NCI-H526 treated with DMSO at 0.1 percent for 48 hours (cell line): ENCODE results near the gene OCIAD1.
"Not testable (repeated sequence)": the region's sequence is repeated elsewhere in the genome, so short reads cannot be mapped to it uniquely, and the experiment has no call there.

ENCODE experiments used
- DNase-seq: peaks from one replicate; lab custom pipeline; 2025; lab: John Stamatoyannopoulos, UW

Gene OCIAD1, protein sequence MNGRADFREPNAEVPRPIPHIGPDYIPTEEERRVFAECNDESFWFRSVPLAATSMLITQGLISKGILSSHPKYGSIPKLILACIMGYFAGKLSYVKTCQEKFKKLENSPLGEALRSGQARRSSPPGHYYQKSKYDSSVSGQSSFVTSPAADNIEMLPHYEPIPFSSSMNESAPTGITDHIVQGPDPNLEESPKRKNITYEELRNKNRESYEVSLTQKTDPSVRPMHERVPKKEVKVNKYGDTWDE

DNA sequence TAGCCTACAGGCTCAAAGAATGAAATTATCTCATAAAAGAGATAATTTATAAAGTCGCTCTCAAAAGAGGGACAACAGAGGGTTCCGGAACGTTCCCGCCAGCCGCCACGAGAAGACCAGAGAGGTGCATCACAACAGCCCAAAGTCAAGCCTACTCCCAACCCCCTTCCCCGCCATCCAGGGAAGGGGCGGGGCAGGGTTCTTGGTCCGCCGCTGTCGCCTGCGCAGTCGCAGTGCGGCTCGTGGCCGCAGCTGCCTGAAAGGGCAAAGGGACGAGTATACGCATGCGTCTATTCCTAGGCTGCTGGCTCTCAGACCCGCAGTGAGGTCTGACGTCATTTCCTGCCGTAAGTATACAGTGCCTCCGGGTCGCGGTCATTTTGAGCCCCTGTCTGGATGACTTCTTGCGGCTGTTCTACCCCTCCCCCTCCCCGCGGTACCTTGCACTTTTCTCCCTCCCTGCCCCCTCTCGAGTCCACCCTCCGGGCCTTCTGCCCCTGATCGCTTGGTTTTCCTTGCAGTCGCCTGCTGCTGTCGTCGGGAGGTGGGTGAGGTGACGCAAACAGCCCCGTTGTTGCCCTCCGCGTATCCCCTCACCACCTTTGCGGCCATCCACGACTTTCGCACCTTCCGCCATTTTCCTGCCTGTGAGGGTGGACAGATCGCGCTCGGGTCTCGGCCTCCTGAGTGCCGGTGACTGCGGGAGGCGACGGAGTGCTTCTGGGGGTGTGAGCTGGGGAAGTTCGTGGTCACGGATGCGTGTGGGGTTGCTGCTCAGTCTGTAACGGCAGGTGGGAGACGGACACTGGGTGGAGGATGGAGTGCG lies at the start of gene OCIAD1:
OCIAD1 (plus strand) TSS at position 383 of the 826 bp plus-strand sequence. CDS start 1,537 bp downstream, outside the sequence.
- peak; percentile 95 for DNase-seq

DNA sequence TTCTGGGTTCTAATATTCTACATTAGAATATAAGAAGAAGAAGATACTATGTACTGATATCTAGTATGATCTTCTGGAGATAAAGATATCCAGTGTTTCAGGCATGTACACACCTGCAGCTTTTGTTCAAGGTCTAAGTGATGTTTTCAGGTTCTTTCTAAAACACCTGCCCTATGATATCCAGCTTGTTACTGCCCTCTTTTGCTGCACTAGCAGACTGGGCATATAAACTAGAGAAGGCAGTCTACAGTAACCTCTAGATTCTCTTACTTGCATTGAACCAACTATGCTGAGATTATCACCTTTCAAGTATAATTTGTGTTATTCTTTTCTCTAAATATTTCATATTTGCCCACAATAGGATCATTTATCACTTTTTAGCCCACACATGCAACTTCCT lies 48.9 kb upstream of the OCIAD1 start:
- peak; percentile 21 for DNase-seq

DNA sequence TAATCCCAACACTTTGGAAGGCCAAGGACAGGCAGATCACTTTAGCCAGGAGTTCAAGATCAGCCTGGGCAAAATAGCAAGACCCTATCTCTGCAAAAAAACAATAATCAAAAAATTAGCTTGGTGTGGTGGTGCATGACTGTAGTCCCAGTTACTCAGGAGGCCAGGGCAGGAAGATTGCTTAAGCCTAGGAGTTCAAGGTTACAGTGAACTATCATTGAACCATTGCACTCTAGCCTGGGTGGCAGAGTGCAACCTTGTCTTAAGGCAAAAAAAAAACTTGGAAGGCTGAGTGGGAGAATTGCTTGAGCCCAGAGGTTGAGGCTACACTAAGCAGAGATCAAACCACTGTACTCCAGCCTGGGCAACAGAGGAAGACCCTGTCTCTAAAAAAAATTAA lies 45.6 kb upstream of the OCIAD1 start:
- DNase-seq, result no peak

DNA sequence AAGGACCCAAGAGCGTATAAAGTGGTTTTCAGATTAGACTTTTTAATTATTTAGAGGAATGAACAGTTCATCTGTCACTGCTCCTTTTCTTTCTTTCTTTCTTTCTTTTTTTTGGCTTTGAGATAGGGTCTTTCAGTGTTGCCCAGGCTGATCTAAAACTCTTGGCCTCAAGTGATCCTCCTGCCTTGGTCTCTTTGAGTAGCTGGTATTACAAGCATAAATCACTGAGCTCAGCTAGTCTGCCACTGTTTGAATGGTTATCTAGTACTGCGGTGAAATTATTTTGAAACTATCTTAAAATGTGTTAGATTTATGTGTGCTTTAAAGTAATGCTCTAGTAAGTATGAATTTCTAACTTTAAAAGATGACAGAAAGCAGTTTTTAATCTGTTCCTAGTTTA lies 44.3 kb upstream of the OCIAD1 start:
- DNase-seq, result no peak

DNA sequence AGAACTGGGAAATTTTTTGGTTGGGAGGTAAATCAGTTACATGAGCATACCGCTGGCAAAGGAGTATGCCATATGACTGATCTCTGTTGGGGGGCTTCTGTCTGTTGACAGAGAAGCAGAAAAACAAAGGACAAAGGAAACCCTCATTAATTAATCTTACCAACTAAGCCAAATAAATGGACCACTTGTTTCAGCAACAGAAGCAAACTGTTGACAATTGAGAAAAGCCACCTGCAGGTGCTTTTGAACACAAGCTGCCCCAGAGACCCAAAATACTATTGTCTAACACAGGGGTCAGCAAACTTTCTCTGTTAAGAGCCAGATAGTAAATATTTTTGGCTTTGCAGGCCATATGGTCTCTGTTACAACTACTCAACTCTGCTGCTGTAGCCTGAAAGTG lies 43.8 kb upstream of the OCIAD1 start:
- DNase-seq, result no peak

DNA sequence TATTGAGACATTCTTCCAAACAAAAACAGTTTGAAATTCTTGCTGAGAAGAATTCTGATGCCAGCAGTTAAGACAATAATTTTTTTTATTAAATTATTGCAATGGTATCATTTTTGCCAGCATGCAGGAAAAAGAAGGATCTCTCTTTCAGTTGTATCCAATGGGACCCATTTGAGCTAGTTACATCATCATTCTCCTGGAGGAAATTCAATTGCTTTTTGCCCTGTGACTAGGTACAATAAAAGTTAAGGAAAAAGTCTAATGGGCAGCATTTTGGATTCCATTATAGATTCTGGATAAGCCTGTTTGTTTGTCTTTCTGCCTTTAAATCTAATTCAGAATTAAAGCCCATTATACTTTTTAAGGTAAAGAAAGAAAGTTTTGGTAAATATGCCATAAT lies 40.3 kb upstream of the OCIAD1 start:
- no peak for DNase-seq

DNA sequence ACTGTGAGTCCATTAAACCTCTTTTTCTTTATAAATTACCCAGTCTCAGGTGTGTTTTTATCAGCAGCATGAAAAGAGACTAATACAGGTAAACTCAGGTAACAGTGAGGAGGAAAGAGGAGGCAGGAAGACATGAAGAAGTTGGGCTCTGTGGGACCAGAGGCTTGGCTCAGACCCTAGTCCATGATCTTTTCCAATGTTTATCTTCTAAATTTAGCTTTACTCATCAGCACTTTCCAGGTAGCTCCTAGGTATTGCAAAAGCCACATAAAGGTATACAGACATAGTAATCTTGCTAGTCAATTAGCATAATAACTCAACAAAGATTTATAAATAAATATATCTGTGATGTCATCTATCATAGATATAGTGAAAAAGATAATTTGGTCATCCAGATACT lies 39.6 kb upstream of the OCIAD1 start:
- no peak for DNase-seq

DNA sequence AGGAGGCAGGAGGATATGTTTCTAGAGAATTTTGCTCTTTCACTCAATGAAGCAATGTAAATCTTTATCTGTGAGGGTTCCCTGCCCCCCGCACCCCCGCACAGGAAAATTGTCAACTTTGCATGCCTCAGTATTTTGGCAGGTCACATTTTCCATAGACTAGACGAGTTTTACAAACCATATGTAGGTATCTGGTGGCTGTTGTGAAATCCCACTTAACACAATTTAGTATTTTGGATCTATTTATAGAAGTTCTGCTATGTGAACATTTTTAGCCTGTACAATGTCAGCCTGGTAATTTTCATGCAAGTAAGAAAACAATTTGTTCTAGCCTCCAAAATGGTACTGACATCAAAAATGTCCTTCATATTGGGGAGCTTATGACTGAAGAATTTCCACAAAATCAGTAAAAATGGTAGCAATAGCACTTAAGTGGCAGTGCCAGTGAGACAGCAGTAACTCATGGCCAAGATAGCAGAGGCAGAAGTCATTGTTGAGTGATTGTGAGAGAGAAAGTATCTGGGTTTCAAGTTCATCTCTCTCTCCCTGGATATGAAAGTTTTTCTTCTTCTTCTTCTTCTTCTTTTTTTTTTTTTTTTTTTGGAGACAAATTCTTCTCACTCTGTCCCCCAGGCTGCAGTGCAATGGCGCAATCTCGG lies 38.4 kb upstream of the OCIAD1 start:
- DNase-seq, result no peak

DNA sequence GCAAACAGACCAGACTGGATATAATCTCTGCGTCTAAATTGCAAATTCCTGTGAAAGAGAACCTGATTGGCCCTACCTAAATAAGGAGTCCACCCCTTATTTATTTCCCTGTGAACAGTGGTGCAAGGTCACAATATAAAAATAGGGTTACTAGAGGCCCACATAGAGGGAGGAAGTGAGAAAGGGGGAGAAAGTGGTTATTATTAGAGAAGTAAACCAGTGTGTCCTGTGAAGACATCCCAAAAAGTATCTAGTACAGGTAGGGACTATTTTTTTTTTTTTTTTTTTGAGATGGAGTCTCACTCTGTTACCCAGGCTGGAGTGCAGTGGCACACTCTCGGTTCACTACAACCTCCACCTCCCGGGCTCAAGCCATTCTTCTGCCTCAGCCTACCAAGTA lies 35.8 kb upstream of the OCIAD1 start:
- no peak for DNase-seq

DNA sequence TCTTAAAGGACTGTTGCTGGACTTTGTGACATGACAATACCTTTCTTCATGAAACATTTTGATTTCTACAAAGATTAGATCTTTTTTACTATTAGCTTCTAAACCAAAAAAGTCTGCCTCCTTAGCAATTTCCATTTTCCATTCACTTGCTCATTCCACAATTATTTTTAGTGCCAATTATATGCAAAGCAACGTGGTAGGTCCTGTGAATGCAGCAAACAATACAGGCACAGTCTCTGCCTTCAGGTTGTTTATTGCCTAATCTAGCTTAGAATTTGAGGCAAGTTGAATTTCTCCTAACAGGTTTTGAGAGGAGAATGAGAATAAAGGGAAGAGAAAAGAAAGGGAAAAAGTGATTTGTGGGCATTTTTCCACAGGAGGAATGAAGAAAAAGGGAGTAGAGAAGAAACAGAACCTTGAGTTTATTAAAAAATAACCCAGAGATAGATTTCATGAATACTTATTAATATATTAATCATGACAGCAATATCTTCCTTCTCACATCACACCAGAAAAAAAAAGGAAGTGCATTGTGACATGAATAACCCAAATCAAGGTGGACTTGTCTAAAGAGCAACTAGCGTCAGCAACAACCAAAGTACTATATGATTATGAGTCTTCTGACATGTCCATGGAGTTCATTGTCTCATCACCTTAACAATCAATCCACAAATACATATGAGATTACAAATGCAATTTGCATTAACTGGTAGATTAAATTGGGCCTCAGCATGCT lies 34.5 kb upstream of the OCIAD1 start:
- DNase-seq, result no peak

DNA sequence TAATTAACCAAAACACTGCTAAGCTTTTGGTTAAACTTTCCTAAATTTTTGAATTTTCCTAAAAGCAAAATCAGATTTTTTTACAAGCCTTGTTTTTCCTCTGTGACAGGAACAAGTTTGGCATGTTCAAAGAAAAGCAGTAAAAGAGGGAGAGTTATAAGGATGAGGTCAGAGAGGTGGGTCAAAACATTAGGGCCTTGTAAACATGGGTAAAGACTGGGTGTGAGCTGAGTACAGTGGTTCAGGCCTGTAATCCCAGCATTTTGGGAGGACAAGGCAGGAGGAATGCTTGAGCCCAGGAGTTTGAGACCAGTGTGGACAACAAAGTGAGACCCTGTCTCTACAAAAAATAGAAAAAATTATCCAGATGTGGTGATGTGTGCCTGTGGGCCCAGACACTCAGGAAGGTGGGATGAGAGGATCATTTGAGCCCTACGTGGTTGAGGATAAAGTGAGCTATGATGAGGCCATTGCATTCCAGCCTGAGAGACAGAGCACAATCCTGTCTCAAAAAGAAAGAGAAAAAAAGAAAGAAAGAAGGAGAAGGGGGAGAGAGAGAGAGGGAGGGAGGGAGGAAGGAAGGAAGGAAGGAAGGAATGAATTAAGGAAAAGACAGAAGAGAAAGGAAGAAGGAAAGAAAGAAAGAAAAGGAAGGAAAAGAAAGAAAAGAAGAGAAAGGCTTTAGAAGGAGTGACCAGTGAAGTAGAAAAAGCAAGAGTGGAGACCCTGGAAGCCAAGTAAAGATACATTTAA lies 33.8 kb upstream of the OCIAD1 start:
- no peak for DNase-seq

DNA sequence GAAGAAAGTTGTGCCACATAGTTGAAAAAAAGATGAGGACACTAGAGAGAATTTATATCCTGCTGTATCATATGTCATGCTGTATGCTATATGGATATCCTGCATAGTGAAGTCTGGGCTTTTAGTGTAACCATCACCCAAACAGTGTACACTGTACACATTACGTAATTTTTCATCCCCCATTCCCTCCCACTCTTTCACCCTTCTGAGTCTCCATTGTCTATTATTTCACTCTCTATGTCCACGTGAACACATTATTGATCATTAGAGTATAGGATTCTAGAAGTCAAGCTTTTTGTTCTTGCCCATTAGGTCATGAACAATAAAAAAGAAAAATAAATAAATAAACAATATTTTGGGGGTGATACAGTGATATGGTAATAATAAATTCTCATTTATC lies 32.8 kb upstream of the OCIAD1 start:
- no peak for DNase-seq

DNA sequence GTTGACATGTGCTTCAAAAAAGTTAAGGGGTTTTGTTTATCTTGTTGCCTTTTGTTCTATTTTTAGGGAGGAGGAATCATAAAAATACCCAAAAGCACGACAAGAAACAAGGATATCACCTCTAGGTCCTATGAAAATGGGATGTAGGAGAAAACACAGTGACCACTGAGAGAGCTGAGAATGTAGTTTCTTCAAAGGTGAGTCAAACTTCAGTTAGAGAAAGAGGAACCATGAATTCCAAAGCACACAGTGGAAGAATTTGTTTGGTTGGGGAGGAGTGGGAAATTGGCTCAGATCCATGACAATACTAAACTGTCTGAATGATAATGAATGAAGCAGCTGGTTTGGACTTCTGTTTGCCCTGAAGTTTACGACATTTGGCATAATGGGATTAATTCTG lies 31.7 kb upstream of the OCIAD1 start:
- no peak for DNase-seq

DNA sequence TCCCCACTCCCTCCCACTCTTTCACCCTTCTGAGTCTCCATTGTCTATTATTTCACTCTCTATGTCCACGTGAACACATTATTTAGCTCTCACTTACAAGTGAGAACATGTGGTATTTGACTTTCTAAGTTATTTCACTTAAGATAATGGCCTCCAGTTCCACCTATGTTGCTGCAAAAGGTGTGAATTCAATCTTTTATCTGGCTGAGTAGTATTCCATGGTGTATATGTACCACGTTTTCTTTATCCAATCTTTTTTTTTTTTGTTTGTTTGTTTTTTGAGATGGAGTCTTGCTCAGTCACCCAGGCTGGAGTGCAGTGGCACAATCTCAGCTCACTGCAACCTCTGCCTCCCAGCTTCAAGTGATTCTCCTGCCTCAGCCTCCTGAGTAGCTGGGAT lies 30.7 kb upstream of the OCIAD1 start:
- DNase-seq, result not testable (repeated sequence)

DNA sequence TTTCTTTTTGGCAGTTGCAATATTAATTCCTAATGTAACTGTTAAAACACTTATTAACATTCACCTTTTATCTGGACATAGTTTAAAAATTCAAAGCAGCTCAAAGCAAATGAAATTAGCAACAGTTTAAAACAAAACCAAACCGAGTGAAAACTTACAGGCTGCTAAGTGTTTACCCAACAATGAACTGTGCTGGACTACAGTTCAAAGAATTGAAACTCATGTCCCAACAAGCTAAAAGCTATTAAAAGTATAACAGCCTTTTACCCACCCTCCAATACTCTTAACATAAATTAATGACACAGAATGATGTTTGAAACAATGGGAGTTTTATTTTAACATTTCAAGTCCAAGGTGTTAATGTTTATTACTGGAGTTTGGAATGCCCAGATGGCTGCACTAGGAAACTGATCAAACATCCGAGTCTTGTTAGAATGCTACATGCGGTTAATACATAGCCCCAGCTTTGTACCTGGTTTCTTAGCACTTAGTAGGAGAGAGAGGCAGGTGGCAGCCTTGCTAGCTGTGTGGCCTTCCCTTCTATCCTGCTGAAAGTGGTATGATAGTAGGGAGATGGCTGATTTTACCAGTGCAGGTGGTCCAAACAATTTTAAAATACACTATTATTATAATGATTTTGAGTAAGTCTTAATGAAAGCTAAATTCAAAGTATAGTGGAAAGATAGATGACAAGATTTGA lies 29.7 kb upstream of the OCIAD1 start:
- DNase-seq, result no peak

DNA sequence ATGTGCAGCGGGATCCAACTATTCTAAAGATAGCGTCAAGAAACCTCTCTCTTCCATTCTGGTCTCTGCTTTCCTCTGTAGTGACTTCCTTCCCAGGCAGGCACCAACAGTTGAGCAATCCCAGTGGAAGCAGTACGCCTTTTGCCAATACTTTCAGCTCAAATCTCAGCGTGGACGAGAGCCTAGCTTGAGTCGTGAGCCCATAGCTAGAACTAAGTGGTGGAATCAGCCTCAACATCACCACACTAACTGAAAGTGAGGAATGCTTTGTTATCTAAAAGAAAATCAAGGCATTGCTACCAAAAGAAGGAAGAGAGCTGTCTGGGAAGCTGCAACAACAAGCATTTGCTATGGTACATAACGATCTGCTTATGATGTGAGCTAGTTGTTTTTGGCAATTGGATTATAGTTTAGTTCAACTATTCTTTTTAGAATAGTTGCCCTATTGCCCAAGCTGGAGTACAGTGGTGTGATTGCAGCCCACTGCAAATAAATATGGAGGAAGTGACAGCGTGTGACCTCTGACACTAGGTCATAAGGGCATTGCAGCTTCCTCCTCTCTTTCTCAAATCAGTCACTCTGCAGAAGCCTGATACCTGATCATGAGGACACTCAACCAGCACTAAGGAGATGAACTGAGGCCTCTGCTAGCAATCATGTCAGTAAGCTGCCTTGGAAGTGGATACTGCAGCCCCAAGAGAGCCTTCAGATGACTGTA lies 26.1 kb upstream of the OCIAD1 start:
- no peak for DNase-seq

DNA sequence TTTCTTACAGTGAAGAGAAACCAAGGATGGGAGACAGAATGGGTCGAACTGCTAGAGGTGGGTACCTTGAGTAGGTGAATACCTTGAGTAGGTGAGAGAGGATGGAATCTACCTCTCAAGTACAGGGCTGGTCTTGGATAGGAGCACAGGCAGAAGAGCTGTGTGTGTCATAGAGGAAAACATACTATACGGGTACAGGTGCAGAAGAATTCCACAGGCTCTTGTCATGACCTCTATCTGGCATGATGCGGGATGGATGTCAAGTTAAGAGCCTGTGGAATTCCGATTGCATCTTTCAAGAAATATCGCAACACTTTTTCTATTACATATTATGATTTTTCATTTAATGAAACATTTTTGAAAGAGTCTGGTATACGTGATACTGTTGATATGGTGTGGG lies 18.0 kb upstream of the OCIAD1 start:
- DNase-seq, result no peak

DNA sequence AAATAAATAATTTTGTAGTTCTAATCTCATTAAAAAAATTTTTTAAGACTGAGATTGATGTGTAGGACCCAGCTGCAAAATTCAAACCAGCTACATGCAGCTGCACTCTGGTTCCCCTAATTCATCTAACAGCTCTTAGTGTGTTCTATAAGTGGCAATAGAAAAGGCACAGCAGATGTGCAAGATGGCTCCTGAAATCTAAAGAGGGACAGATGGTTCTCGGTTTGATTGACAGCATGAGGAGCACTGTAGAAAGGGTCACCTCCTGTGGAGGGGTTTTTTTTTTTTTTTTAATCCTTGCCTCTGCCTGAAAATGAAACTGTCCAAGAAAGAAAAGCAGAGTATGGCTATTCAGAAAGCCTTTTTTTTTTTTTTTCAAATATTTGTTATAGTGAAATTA lies 16.9 kb upstream of the OCIAD1 start:
- DNase-seq, result no peak

DNA sequence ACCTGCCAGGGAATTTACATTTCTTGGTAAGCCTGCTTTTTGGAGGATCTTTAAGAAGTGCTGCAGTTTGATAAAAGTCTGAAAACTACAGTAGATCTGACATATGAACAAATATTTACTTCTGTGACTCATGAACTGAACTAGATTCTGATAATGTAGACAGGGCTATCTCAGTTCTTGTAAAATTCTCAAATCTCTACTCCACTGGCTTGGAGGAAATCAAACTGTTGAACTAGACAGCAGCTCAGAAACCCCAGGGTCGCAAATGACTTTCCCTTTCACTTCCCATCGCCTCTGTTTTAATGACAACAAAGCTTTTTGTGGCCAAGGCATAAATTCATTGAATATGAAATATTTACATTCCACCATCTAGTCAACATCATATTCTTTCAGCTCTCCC lies 15.4 kb upstream of the OCIAD1 start:
- DNase-seq, result no peak

DNA sequence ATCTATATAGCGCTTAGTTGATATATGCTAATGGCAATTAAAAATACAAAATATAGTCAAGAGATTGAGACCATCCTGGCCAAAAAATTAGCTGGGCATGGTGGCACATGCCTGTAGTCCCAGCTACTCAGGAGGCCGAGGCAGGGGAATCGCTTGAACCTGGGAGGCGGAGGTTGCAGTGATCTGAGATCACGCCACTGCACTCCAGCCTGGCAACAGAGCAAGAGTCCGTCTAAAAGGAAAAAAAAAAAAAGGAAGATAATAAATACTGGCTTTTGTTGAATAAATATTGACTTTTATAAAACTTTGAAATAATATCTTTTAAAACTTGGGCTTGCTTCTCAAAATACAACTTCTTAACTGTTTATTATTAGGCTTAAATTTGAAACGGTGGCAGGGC lies 14.6 kb upstream of the OCIAD1 start:
- not testable (repeated sequence) for DNase-seq
